Glomerular endothelial cell (primary cell): ENCODE data around the gene SLC10A7. TPM values are rescaled to one million over a fixed set of nuclear protein-coding genes. Genes with fewer than 3 reads are reported as not detected.
A peak's percentile ranks its signal among the peaks of the same experiment; 100 is the strongest.

Source experiments
- DNase-seq: peaks from one replicate; pipeline ENCODE4 v3.0.0-alpha.2; 2011; ENCODE audit warnings: low read depth, low spot score; ENCODE audit errors: extremely low read depth
- total RNA-seq: library from RNA; depleted of rRNA; stranded (reverse); fragments of >200 nt; gene quantifications from 2 replicates; pipeline ENCODE4 v1.2.3, GENCODE V29; 2015

Gene SLC10A7
- total RNA-seq, 1 donor from 2014 or later: 12.4 TPM

DNA sequence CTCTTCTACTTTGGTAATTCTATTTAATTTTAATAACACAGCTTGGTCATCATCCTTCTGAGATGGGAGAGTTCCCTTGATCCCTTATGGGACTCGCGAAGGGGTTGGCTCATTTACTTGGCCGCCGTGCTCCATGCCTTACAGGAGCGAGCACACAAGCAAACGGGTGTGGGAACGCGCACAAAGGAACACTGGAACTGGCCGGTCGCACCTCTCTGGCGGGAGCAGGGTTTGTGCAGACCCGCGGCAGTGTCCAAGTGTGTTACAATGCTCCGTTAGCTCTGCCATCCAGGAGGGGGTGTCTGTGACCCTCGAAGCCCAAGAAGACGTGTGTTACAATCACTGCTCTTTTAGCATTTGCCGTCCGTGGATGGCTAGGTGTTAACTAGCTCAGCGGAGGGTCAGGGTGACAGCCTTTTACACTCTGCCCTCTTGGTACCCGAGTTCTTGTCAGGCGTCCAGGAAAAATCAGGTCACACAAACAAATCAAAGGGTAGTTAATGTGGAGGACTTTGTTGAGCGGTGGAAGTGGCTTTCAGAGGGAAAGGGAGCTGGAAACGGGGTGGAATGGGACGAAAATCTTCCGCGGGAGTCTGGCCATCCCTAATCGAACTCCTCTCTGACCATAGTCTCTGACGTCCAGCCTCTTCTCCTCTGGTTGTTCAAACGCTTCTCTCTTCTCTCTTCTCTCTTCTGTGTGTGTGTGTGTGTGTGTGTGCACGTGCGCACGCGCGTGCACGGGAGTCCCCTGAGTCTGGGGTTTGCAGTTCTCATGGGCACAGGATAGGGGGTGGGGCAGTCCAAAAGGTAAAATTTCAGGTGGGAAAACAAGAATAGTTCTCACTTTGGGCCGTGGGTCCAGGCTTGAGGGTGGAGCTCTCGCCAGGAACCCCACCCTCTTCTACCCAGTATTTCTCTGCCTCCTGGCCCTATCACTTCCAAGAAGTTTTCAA lies 76.3 kb downstream of the SLC10A7 start:
- no peak for DNase-seq

DNA sequence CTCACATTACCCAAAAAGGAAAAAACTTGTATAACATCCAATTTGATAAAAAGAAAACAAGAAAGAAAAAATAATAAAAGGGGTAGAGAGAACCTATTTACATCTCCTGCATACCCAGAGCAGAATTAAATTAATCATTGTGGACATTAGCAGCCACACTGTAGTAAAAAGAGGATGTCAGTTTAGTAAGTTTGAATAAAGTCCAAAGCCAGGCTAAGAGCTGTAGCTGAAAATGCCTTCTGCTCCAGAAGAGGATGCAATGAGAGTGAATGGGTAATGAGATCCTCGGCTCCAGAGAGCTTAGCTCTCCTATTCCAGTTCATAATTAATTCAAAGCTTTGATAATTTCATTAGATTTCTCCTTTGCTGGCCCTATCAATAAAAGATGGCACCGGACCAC lies 78.2 kb downstream of the SLC10A7 start:
- DNase-seq: no peak

DNA sequence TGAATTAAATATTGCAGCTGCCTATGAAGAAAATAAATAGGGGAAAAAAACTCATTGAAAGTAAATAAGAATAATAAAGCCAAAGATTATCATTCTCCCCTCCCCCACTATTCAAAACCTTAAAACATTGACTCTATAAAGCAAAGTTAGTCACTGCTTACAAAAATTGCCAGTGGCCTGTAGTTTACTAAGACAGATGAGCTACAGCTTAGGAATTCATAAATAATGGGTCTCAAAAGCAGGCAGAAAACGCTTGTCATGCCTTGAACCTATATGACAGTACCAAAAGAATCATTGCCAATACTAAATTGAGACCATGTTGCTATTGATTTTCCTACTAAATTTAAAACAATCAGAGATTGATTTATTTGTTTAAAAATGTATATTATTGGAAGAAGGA lies 78.9 kb downstream of the SLC10A7 start:
- no peak for DNase-seq

DNA sequence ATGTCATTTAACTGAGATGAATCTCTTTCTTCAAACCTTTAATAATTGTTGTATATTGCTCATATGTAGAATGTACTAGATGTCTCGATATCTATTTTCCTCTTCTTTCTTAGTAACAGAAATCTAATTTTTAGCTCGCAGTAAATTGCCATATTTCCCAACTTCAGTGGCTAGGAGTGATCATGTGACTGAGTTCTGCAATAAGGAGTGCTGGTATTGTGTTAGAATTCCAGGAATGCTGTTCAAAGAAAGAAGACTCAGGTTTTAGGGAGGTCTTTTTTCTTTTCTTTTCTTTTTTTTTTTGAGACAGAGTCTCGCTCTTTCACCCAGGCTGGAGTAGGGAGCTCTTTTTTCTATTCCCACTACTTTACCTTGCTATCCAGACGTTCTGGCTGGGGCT lies 81.7 kb downstream of the SLC10A7 start:
- no peak for DNase-seq

DNA sequence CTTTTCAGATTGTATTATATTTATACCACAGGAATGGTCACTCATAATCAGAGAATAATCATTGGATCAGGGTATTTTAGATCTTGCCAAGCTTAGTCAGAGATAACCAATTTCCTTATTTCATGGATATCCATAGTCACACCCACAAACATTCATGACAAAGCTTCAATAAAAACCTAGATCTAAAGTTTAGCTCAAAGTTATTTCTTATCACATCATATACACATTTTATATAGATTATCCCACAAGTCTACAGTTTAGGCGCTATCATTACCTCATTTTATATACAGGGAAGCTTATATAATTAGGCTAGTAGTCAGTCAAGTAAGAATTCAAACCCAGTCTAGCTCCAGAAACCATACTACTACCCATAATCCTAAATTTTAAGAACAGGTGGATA lies 82.3 kb downstream of the SLC10A7 start:
- no peak for DNase-seq

DNA sequence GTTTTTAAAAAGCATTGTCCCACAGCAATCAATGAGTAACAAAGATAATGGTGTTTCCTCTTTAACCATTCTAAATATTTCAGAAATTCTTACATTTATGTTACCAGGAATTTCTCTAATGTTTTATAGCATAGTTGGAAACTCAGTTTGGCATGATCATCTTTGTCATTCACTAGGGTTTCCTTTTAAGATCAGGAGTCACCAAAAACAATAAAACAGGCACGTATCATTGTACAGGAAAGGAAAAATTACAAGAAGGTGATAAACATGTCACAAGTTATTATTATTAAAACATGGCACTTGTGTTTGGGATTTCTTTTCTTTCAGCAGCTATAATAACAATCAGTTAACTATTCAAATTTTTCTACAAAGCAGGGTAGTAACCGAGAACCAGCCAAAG lies 84.0 kb downstream of the SLC10A7 start:
- peak; percentile 9 for DNase-seq

DNA sequence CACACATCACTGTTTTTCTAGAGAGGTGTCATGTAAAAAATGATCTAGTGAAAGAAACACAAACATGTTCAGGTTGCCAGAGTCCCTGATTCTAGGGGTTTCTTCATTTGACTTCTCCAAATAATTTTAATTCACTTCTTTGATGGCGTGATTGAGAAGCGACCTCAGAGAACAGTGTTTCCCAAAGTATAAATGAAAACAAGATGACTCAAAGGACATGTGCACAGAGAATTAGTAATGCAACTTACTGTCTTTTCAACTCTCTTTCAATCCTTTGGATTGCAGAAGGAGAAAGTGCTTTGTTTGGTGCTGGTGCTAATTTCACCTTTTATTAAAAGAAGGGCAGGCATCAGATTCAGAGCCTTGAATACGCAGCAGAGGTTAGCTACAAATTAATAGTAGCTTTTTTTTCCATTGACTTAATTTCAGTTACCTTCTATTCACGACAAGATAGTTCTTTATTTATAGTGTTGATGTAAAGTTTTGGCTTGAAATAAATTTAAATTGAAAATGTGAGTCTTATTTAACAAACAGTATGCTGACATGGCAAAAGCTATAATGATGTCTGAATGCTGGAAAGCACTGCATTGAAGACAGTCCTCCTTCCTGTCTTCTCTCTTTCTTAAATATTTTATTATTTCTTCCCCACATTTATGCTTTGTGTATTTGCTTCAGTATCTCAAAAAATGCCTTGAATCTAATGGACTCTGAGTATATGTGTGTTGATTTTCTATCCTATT lies 85.1 kb downstream of the SLC10A7 start:
- DNase-seq: no peak

DNA sequence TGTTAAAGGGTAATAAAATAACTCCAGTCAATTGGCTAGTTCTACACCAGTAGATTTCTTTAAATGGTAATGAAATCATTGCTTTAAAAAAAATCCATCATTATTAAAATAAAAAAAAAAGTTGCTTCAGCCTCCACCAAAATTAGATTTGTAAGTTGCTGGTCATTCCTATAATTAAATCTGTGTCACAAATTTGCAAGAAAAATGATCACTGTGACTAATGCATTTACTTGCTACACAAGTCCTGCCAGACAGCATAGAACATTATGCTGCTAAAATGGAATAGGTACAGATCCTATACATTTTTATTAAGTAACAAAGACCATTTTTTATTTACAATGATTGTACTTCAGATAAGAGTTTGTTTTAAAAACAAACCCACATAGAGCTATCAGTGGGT lies 85.8 kb downstream of the SLC10A7 start:
- DNase-seq: no peak

DNA sequence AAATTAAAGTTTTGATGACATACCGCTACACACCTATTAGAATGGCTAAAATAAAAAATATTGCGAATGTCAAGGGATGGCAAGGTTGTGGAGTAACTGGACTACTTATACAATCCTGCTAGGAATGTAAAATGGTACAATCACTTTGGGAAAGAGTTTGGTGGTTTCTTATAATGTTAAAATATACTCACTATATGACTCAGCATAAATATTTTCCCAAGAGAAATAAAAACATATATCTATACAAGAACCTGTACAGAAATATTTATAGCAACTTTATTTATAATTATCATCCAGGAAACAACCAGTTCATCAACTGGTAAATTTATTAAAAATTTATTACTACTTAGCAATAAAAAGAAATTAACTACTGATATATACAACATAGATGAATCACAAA lies 89.7 kb downstream of the SLC10A7 start:
- DNase-seq: no peak

DNA sequence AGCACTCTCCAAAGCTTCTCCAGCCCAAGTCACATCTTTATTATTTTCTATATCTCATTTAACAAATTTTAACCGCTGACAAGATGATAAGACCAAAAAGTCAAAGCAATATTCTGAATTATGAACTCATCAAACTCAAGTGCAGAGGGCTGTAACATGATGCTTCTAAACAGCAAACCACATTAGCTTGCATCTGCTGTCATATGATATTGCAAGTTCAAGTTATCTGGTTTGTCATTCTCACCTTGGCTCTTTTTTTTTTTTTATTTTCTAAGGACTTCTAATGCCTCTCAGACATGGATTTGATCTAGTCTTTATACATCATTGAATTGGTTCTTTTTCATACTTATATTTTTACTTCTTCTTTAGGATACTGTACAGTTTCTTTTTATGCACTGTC lies 93.4 kb downstream of the SLC10A7 start:
- no peak for DNase-seq

DNA sequence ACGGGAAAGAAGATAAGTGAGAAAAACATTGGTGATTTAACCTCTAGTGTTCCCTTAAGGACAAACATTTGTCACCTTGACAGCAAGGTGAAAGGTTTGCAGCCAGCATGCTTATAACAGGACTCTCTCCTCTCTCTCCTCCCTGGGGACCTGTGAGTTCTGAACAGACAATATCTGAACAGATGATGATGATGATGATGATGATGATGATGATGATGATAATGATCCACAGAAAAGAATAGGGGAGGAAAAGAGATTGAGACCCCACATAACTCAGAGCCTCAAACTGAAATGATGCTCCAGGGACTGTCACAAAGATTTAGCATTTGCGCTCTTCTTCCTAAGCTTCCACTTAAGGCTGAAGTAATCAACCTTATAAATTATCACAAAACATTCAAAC lies 103.9 kb downstream of the SLC10A7 start:
- no peak for DNase-seq

DNA sequence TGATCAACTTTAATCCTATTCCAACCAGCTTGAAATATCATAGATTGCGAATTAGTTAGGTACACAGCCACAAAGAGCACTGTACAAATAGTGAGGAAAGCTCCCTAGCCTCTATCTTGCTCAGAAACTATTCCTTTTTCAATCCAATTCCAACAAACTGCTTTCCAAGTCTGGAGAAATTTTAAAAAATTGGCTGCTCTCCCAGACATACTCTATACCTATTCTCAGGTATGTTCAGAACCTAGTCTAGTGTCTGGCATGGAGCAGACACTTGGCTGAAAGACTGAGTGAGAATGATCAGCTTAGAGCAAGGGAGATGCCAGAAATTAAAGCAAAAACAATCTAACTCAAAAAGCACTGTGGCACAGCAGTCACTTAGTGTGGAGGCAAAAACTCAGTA lies 105.9 kb downstream of the SLC10A7 start:
- DNase-seq: no peak

DNA sequence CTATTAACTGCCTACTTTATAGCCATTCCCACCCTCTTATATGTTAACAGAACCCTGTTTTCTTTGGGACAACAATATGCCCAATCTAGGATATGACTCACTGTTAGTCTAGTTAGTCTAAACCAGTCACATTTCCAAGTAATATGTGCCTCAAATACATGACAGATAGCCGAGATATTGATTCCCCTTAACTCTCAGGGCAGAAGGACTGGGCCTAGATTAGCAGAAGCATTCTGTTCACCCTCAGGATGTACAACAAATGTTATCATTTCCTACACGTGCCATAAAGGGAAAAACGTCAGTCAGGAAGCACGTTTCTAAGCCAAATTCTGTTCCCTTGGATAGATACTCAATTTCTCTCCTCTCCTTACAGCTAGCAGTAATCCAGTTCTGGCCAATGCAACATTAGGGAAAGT lies 114.1 kb downstream of the SLC10A7 start:
- DNase-seq: peak; percentile 96

DNA sequence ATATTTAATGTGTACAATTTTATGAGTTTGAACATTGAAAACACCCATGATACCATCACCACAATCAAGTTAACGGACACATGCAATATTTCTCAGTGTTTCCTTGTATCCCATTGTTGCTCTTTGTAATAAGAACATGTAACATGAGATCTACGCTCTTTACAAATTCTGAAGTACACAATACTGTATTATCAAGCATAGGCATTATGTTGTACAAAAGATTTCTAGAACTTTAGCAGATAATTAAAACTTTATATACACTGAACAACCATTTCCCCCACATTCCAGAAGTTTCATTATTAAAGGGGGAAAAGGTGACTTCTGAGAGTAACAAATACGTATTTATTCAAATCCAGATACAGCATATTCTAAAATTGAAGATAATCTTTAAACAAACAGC lies 114.5 kb downstream of the SLC10A7 start:
- DNase-seq: no peak

DNA sequence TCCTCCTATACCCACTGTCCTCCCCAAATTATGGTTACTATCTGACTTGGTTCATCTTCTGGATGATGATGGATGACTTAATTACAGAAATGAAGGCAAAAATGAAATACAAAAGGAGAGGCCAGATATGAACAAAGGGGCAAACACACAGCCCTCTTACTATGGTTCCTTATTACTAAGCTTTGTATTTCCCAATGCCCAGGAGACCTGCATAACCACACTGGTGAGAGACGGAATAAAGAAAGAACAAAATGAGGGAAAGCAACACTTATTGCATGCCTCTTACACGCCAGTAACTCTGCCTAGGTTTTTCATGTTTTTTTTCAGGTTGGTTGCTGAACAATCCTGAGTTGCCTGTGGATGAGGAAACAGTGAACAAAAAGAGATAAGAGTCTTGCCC lies 120.5 kb downstream of the SLC10A7 start:
- DNase-seq: no peak

DNA sequence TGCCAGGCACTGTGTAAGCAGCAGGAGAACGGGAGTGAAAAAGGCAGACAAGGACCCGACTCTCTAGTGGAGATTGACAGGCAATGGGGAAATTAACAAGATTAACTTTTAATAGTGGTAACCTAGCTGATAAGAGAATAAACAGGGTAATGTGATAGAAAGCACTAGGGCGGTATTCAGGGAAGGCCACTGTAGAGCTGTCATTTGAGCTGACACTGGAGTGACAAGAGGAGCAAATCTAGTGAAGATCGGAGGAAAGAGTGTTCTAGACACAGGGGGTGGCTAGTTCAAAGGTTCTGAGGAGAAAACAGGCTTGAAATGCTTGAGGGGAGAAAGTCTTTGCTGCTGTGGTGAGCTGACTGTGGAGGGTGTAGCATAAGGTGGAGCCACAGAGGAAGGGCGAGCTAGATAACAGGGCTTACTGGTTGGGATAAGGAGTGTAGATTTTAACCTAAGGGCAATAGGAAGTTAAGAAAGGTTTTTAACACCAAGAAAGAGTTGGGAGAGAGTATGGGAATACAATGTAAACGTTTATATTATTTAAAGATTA lies 122.8 kb downstream of the SLC10A7 start:
- no peak for DNase-seq

DNA sequence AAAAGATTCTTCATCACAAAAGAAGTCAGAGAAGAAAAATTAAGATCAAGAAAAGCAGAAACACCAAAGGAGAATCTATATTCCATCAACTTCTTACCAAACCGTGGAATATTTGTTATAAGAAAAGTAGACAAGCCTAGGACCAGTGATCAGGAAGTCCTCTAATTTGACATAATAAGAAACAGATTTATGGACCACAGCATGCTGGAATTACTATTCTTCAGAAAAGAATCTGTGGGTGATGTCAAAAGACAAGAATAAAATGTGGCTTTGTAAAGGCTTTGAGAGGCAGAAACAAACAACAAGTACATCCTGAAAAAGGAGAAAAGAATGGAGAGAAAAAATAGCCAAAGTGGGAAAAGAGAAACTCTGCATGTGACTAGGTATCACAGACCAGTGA lies 123.3 kb downstream of the SLC10A7 start:
- DNase-seq: no peak

DNA sequence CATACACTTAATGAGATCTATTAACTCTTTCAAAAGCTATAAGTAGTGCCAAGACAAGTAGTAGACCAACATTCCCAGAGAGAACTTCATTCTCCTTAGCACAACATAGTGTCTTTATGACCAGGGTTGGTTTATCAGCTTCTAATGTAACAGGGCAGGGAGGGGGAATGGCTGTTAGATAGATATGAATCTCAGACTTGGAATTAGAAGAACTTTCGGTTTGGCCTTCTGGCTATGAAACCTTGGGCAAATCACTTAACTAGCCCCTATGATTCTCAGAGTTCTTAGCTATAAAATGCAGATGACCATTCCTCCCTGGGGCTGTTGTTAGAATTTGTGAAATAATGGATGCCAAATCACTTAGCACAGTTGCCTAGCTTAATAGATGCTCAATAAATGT lies 132.2 kb downstream of the SLC10A7 start:
- no peak for DNase-seq

DNA sequence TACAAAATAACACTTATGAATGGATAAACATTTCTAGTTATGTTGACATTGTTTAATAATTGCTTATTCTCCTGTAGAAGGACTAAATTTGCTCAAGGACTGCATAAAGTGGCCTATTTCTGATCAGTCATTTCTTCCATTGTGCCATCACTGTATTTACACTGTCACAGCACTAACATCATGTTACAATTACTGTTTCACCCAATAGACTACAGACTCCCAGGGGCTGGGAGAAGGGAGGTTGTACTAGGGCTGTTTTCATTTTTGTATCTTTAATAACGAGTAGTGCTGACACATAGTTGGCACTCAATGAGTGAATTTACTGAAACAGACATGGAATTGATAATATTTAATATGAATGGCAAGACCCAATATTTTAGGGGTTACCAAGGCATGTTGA lies 139.5 kb downstream of the SLC10A7 start:
- no peak for DNase-seq

DNA sequence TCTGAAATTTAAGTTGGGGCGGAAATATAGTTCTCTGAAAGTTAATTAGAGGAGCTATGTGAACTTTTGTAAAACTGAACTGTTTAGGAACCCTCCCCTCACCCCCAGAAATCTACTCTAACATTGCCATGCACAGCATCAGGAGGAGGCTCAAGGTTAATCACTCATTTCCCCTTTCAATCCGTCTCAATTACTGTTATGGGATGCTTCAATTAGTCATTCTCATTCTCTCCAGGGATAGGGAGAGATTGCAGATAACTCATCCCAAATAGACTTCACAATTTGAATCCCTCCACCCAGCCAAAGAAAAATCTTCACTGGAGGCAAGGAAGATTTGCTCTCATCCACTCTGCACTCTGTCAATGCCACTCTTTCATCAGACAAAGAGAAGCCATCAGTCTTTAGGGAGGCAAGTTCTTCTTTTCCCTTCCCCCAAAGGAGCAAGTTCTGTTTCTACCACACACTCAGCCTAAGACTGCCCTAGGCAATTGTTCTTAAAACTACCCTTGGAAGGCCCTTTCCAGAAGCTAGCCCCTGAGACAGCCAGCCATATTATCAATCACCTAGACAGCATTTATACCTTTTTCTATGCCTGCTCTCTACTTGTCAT lies 140.4 kb downstream of the SLC10A7 start:
- DNase-seq: no peak

DNA sequence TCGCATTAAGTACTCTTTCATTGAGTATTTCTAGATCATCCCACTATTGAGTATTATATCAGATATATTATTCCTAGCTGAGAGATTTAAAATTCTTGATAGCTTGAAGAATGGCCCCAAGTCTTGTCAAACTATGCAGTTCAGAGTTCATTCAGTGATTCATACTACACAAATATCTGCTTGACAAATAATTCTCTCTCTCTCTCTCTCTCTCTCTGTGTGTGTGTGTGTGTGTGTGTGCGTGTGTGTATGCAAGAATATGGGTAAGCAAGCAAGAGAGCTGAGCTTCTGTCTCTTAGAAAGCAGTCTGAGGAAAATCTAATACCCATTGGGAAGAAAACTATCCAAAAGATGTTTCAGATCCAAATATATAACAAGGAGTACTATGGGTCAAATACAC lies 142.0 kb downstream of the SLC10A7 start:
- DNase-seq: no peak
